Mucosa of rectum (tissue), 2 donors: ENCODE measurements around the gene CDH19.

ENCODE experiments used
- H3K27ac ChIP-seq, 2 donors: one replicate each; pipeline ENCODE4 v1.7.0; 2013; ENCODE audit warnings: inconsistent platforms in 2 of 2, low read depth in 2 of 2, low read length in 2 of 2
- H3K27me3 ChIP-seq, 2 donors: one replicate each; pipeline ENCODE4 v1.7.0; 2013; ENCODE audit warnings: low read length in 2 of 2; ENCODE audit not compliant: control insufficient read depth in 2 of 2, insufficient read depth in 2 of 2
- H3K36me3 ChIP-seq, 2 donors: one replicate each; pipeline ENCODE4 v1.7.0; 2013; ENCODE audit warnings: low read length in 2 of 2; ENCODE audit not compliant: control insufficient read depth in 2 of 2, insufficient read depth in 2 of 2
- H3K4me1 ChIP-seq, 2 donors: one replicate each; pipeline ENCODE4 v1.7.0; 2013; ENCODE audit warnings: low read length in 2 of 2, mild to moderate bottlenecking in 1 of 2; ENCODE audit not compliant: control insufficient read depth in 2 of 2, insufficient read depth in 2 of 2
- H3K4me3 ChIP-seq, 2 donors: one replicate each; pipeline ENCODE4 v1.7.0; 2013; ENCODE audit warnings: low read length in 2 of 2
- H3K9ac ChIP-seq, 2 donors: one replicate each; pipeline ENCODE4 v1.7.0; 2013; ENCODE audit warnings: low read length in 2 of 2, low read depth in 1 of 2, mild to moderate bottlenecking in 1 of 2
- H3K9me3 ChIP-seq, 2 donors: one replicate each; pipeline ENCODE4 v1.7.0; 2013; ENCODE audit warnings: low read length in 2 of 2; ENCODE audit not compliant: control insufficient read depth in 2 of 2
- donor health status: healthy.
- donor health status: Normal muscosa, but diverticular disease.

The CDH19 gene

GRCh38 chr18:66630831-66631230, 26.9 kb upstream of the CDH19 start:
- Histone ChIP-seq H3K9ac (no peak overlapping the region), H3K36me3 (no peaks in the 10 kb centered on the region), H3K4me1 (no peaks in the 10 kb centered on the region), H3K27ac (no peak overlapping the region), H3K9me3 (no peaks in the 10 kb centered on the region), H3K27me3 (no peaks in the 10 kb centered on the region), H3K4me3 (no peak overlapping the region)

GRCh38 chr18:66623821-66624220, 19.9 kb upstream of the CDH19 start:
- no peaks in the 10 kb centered on the region for H3K4me1 ChIP-seq
- H3K27me3 ChIP-seq = no peaks in the 10 kb centered on the region
- H3K27ac ChIP-seq = no peak overlapping the region
- no peaks in the 10 kb centered on the region for H3K36me3 ChIP-seq
- no peaks in the 10 kb centered on the region for H3K9me3 ChIP-seq
- H3K9ac ChIP-seq = no peak overlapping the region
- no peak overlapping the region for H3K4me3 ChIP-seq

- Histone ChIP-seq H3K4me3 (no peak overlapping the region), H3K27me3 (no peaks in the 10 kb centered on the region), H3K27ac (no peak overlapping the region), H3K9ac (no peak overlapping the region), H3K4me1 (no peaks in the 10 kb centered on the region), H3K9me3 (no peaks in the 10 kb centered on the region), H3K36me3 (no peaks in the 10 kb centered on the region)
Observed at GRCh38 chr18:66621816-66622576, 18.1 kb upstream of the CDH19 start.

- Histone ChIP-seq H3K4me3 (no peak overlapping the region), H3K4me1 (no peaks in the 10 kb centered on the region), H3K36me3 (no peaks in the 10 kb centered on the region), H3K27me3 (no peaks in the 10 kb centered on the region), H3K9ac (no peak overlapping the region), H3K27ac (no peak overlapping the region), H3K9me3 (no peaks in the 10 kb centered on the region)
Observed at GRCh38 chr18:66616523-66616983, 12.7 kb upstream of the CDH19 start.

- Histone ChIP-seq H3K9me3 (no peaks in the 10 kb centered on the region), H3K4me1 (no peaks in the 10 kb centered on the region), H3K27me3 (no peaks in the 10 kb centered on the region), H3K4me3 (no peak overlapping the region), H3K36me3 (no peaks in the 10 kb centered on the region), H3K9ac (no peak overlapping the region), H3K27ac (no peak overlapping the region)
Observed at GRCh38 chr18:66615176-66615575, 11.3 kb upstream of the CDH19 start.

GRCh38 chr18:66607632-66608031, 3.7 kb upstream of the CDH19 start:
- Histone ChIP-seq H3K27ac (no peak overlapping the region), H3K9me3 (no peaks in the 10 kb centered on the region), H3K9ac (no peak overlapping the region), H3K4me1 (no peaks in the 10 kb centered on the region), H3K36me3 (no peaks in the 10 kb centered on the region), H3K27me3 (no peaks in the 10 kb centered on the region), H3K4me3 (no peak overlapping the region)

GRCh38 chr18:66601649-66602048, 2.2 kb downstream of the CDH19 start:
- Histone ChIP-seq H3K9me3 (no peaks in the 10 kb centered on the region), H3K27me3 (no peaks in the 10 kb centered on the region), H3K9ac (no peak overlapping the region), H3K36me3 (no peaks in the 10 kb centered on the region), H3K4me3 (no peak overlapping the region), H3K4me1 (no peaks in the 10 kb centered on the region), H3K27ac (no peak overlapping the region)

GRCh38 chr18:66599190-66599589, 4.7 kb downstream of the CDH19 start:
- no peaks in the 10 kb centered on the region for H3K4me1 ChIP-seq
- no peaks in the 10 kb centered on the region for H3K36me3 ChIP-seq
- no peaks in the 10 kb centered on the region for H3K27me3 ChIP-seq
- H3K4me3 ChIP-seq = no peak overlapping the region
- H3K9me3 ChIP-seq = no peaks in the 10 kb centered on the region
- no peak overlapping the region for H3K9ac ChIP-seq
- H3K27ac ChIP-seq = no peak overlapping the region

- Histone ChIP-seq H3K9me3 (no peaks in the 10 kb centered on the region), H3K36me3 (no peaks in the 10 kb centered on the region), H3K4me1 (no peaks in the 10 kb centered on the region), H3K27me3 (no peaks in the 10 kb centered on the region), H3K27ac (no peak overlapping the region), H3K4me3 (no peak overlapping the region), H3K9ac (no peak overlapping the region)
Observed at GRCh38 chr18:66587430-66587829, 16.5 kb downstream of the CDH19 start.

GRCh38 chr18:66582211-66582610, 21.7 kb downstream of the CDH19 start:
- H3K27me3 ChIP-seq = no peaks in the 10 kb centered on the region
- H3K4me3 ChIP-seq = no peak overlapping the region
- no peak overlapping the region for H3K27ac ChIP-seq
- H3K36me3 ChIP-seq = no peaks in the 10 kb centered on the region
- H3K4me1 ChIP-seq = no peaks in the 10 kb centered on the region
- H3K9ac ChIP-seq = no peak overlapping the region
- no peaks in the 10 kb centered on the region for H3K9me3 ChIP-seq
